Activated CD8-positive, alpha-beta memory T cell treated with anti-CD3 and anti-CD28 coated beads, Interleukin-2, amount 50 U/mL, for 1 hour (primary cell): ENCODE measurements around the gene ACACB.

Experiments used
- DNase-seq: peaks from one replicate; pipeline ENCODE4 v3.0.0-alpha.2; 2020; ENCODE audit errors: extremely low read depth

Gene ACACB

DNA sequence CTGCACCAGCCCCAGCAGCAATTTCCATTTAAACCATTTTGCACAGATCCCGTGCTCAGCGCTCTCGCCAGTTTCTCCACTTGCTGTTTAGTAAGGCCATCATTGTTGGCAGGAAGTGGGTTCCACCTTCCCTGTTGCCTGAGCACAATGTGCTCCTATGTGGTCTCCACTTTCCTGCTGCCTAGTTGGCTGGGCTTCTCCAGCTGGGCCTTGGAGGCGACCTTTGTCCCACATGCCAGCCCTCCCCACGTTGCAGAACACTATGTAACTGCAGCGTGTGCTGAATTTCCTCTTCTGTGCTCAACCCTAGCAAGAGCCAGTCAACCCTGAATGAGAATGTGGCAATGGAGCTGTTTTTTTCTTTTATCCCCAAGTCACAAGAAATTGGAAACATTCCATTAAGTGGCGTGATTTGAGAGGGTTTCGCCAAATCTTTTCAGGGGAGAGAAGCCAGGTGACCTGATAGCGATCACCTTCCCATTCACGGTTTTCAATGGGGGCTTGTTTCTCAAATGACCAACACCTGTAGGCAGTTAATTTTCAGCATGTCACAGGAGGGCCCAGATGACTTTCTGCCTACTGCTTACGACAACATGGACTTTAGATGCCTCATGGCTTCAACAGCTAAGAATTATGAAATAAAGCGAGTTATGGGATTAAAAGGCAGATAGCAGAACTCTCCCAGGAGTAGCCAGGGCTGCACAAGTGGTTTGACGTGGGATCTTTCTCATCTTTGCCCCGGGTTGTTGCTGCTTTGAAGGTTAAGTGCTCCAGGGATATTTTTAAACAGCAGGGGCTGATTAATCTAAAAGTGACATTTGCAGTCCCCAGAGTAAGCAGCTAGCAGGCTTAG is at the start of gene ACACB:
ACACB (plus strand) TSS at position 830 of the 853 bp plus-strand sequence. CDS start 22,819 bp downstream, outside the sequence.
- DNase-seq = no peak

DNA sequence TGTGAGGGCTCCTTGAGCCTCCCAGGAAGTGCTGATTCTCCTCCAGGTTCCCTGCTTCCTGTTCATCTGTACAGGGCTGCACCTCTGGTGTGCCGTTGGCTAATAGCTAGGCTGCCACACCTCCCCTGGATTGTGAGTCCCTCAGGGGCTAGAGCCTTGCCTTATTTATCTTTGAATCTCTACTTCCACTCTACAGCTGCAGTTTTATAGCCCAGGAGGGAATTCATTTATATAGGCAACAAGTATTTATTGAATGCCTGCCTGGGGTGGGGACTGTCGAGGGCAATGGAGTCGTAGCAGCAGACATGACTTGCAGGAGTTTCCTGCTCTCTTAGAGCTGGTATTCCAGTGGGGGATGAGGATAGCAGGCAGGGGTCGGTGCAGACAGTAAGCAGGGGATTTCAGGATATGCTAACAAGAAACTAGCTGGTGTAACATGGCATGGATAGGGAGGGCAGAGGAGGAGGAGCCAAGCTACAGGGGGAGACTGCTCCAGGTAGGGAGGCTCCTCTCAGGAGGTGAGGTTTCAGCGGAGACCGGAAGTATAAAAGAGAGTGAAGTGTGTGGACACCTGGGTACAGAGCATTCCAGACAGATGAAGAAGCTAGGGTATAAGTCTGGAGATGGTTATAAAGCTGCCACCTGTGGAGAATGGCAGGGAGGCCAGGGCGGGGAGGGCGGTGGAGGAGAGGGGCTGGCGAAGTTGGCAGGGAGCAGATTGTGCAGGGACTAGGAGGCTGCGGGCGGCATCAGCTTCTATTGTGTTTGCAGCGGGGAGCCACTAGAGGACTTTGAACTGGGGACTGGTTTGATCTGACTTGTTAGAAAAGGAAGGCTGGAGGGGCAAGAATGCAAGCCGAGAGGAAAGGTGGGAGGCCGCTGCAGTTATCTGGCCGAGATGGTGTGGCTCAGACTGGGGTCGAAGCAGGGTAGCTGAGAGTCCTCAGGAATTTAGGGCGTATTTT is 46.8 kb upstream of the ACACB start:
- no peak for DNase-seq

DNA sequence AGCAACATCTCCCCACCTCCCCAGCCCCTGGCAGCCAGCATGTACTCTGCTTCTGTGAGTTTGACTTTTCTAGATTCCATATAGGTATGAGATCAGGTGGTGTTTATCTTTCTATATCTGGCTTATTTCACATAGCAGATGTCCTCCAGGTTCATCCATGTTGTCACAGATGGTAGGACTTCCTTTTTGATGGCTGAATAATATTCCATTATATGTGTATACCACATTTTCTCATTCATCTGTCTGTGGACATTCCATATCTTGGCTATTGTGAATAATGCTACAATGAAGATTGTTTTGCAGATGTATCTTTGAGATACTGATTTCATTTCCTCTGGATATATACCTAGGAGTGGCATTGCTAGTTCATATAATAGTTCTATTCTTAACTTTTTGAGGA is 41.5 kb upstream of the ACACB start:
- DNase-seq = no peak

DNA sequence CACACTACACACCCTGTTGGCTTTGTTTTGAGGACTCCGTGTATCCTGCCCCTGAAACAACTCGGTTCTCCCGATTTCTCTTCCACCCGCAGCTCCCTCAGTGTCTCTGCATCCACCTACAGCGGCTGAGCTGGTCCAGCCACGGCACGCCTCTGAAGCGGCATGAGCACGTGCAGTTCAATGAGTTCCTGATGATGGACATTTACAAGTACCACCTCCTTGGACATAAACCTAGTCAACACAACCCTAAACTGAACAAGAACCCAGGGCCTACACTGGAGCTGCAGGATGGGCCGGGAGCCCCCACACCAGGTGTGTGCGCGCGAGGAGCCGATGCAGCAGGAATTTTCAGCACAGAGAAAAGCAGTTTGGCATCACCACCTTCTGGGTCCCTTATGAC is 33.6 kb upstream of the ACACB start:
- no peak for DNase-seq

DNA sequence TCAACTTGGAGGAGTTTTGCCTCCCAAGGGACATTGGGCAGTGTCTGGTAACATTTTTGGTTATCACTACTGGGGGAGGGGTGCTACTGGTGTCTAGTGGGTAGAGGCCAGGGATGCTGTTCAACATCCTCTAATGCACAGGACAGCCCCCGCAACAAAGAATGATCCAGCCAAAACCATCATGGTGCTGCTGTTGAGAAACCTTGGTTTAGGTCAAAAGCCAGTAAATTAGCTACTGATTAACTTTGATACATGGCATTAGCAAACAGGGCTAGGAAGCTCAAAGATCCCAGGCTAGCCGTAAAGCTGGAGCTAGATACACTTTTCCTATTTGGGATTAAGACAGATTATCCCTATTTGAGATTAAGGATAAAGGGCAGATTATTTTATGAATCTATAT is 32.0 kb upstream of the ACACB start:
- DNase-seq = no peak

DNA sequence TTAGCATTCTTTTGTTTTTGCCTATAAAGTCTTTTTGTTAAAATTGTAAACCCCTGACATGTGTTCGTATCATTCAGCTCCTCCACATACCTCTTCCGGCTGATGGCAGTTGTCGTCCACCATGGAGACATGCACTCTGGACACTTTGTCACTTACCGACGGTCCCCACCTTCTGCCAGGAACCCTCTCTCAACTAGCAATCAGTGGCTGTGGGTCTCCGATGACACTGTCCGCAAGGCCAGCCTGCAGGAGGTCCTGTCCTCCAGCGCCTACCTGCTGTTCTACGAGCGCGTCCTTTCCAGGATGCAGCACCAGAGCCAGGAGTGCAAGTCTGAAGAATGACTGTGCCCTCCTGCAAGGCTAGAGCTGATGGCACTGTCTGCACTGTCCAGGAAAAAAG is 30.8 kb upstream of the ACACB start:
- no peak for DNase-seq

DNA sequence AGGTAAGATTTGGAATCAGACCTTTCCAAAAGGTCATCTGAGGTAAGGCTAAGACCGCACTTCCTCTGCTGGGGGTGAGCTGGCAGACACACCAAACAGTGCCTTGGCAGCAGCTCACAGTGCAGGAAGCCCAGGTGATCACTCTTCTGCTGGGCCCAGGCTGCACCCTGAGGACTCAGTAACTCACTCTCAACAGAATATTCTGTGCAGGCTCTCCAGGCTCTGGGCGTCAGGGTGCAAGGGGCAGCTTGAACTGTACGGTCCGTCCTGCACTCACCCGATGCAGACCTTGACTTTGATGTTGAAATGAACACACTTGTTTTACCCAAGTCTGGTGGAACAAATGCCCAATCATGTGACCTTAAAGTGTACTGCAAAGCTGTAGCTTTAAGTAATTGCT is 29.1 kb upstream of the ACACB start:
- DNase-seq = no peak

DNA sequence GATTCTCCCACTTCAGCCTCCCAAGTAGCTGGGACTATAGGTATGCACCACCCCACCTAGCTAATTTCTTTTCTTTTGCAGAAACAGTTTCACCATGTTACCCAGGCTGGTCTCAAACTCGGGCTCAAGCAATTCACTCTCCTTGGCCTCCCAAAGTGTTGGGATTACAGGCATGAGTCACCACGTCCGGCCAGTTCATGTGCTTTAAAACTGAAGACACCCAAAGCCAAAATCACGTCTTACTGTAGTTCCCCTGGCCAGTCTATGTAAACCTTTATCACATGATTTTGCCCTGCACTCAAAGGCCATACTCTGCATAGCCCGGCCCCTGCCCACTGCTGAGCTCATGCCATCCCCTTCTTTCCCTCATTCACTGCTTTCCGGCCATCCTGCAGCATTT is 27.6 kb upstream of the ACACB start:
- no peak for DNase-seq

DNA sequence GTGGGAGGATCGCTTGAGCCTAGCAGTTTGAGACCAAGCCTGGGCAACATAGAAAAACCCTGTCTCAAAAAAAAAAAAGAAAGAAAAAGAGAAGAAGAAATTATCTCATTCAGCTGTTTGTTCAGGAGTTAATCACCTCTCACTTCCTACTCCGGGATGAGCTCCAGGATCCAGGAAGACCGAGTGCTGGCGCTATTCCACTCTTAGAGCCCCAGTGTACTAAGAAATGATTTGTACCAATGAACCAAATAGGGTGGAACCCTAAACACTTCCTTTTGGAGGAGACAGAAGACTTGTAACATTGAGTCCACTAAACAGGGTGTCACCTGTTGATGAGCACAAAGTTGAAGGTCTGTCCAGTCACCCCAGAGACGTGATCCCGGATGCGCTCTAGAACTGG is 26.7 kb upstream of the ACACB start:
- no peak for DNase-seq

DNA sequence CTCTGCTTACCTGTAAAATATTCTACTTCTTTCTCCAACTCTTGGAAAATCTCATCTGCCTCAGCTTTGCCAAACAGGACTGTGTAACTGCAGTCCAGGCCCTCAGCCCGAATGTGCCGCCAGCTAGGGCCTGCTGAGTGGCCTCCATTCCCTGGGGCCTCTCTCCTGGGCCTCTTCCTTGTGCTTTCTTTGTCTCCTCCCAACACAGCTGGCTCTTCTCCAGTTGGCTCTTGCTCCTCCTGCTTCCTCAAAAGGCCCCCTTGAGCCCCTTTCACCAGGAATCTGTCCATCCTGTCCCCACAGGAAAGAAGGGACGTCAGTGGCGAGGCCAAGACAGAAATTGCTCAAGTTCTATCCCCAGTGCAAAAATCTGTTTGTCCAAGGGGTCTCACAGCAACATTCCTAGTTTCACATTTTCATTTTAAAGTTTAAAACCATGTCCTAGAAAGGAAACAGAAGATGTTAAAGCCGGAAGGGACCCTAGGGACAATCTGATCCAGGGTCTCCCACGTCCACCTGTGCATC is 23.8 kb upstream of the ACACB start:
- DNase-seq = no peak

DNA sequence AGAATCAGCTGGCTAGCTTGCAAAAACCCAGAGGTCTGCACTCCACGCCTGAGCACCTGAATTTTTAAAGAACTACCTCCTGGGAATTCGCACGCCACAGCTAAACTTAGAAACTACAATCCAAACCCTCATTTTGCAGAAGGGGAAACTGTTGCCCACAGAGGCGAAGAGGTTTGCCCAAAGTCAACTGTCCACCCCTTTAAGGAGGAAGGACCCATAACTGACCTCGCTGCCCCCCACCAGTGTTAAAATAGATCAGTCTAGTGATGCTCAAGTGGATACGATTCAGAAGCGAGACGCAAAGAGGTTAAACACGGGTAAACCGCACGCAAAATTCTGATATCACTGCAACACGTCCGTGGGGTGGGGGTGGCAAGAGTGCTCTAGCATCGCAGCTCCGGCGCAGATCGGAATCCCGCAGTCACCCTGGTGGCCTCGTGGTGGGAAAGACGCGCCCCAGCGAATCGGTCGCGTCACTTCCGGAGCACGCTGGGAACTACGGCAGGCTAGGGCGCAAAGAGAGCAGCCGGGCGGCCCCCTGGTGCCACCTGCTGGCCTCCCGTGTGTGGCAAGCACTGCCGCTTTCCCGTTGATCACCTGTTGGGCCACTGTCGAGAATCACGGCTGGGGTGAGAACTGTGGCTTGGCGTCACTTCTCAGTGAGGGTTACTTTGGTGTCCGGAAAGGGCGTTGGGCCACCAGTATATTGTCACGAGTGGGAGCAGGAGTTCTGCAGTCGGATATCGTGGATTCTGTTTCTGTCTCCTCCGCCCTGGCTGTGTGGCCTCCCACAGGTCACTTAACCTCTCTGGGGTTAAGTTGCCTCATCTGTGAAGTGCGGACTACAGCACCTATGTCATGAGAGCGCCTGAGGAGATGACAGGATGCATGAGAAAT is 23.1 kb upstream of the ACACB start, which contains the start of gene ALKBH2:
ALKBH2 (minus strand) TSS at position 451 of the 897 bp plus-strand sequence. CDS start 686 bp downstream, outside the sequence.
- DNase-seq = peak; percentile 90

DNA sequence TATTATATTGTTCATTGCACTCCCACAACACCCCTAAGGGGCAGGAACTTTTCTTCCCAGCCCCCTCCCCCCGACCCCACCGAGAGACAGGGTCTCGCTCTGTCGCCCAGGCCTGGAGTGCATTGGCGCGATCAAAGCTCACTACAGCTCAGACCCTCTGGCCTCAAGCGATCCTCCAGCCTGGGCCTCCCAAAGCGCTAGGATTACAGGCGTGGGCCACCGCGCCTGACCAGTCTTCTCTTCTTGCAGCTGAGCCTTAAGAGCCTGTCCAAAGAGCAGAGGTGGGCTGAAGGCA is 19.3 kb upstream of the ACACB start:
- DNase-seq = no peak

DNA sequence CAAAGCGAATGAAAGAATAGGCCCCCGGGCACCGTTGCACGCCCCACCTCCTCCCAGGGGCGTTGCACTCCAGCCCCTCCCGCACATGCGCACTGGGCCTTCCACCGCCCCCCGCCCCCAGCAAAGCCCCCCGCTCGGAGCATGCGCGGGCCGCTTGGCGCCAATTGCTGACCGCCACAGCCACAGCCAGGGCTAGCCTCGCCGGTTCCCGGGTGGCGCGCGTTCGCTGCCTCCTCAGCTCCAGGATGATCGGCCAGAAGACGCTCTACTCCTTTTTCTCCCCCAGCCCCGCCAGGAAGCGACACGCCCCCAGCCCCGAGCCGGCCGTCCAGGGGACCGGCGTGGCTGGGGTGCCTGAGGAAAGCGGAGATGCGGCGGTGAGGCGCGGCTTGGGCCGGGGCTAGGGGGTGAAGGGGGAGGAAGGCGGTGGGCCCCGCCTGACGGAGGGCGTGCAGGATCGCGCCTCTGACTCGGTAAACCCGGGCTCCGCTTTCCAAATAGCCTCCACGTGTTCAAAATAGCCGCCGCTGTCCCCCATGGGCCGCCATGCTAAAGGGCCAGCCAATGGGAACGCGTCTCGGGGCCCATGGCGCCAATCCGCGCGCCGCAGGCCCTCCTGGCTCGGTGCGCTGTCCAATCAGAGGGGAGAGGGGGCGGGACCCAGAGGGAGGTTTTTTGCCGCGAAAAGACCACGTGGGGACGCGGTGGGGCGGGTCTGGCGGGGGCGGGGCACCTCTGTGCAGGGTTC is 18.8 kb upstream of the ACACB start, which contains the start of gene UNG:
UNG (plus strand) TSS at position 163 of the 748 bp plus-strand sequence; CDS start at position 246, 83 bp downstream.
- DNase-seq = peak; percentile 79

DNA sequence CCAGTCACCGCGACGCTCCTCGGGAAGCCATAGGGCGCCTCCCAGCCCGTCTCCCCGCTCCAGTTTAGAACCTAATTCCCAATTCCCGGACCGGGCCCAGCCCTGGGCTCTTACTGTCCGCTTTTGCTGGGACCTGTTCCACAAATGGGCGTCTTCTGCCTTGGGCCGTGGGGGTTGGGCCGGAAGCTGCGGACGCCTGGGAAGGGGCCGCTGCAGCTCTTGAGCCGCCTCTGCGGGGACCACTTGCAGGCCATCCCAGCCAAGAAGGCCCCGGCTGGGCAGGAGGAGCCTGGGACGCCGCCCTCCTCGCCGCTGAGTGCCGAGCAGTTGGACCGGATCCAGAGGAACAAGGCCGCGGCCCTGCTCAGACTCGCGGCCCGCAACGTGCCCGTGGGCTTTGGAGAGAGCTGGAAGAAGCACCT is 18.2 kb upstream of the ACACB start:
- no peak for DNase-seq

DNA sequence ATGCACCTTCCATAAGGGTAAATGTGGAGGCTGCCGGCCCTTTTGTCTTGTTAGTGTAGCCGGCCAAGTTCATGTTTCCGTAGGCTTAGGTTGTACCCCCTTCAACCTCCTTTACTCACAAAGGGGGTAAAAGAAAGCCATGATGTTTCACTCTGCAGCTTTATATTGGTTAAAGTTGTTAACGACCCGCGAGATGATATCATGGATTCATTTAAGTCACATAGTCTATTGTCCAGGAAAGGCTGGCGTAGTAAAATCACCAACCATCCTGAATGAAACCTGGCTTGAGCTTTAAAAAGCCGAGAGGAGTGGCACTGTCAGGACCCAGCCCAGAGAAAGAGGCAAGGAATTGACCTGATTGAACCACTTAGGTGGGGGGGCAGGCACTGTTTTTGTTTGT is 17.7 kb upstream of the ACACB start:
- DNase-seq = no peak

DNA sequence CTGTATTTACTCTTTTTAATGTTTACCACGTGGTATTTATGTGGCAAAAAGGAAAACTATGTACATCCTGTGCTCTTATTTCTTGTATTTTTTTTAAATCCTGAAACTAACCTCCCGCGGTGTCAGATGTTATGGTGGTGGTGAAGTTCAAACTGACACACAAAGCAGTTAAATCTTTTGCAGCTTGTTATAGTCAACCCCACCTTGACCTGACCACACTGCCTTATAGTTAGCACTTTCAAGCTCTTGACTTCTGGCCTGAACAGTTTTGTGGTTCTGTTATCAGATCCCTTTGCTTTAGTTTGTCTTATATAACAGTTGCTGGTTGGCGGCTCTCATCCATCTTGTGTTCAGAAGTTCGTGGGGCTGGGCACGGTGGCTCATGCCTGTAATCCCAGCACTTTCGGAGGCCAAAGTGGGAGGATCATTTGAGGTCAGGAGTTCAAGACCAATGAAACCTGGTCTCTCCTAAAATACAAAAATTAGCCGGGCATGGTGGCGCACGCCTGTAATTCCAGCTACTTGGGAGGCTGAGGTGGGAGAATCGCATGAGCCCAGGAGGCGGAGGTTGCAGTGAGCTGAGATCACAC is 16.9 kb upstream of the ACACB start:
- DNase-seq = no peak

DNA sequence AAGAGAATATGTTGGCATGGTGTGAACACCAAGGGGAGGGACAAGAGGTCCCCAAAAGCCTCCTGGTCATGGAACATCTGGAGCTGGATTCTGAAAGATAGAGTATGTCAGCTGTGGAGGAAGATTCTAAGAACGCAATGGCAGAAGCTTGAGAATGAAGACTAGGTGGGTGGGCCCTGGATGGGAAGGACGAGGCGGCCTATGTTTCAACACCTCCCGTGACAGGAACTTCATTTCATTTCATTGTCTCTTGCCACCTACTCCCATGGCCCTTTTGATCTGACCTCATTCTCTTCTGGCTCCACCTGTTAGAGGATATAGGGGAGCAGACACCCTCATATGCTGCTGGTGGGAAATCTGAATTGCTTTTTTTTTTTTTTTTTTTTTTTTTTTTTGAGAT is 15.6 kb upstream of the ACACB start:
- no peak for DNase-seq

DNA sequence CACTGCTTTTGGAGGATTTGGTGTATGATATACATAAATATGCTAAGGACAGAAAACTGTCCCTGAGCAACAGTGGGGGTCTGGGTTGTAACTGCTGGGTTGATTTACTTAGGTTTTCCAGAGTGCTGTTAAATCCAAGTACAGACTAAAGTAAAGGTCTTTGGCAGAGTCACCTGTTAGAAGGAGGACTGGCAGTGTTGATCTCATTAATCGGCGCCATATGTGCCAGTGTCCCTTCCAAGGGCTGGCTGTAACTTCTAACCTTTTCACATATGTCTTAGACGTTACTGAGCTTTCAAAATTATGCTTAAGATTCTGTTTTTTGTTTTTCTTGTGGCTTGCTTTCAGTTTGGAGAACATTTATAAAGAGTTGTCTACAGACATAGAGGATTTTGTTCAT is 13.9 kb upstream of the ACACB start:
- DNase-seq = no peak

DNA sequence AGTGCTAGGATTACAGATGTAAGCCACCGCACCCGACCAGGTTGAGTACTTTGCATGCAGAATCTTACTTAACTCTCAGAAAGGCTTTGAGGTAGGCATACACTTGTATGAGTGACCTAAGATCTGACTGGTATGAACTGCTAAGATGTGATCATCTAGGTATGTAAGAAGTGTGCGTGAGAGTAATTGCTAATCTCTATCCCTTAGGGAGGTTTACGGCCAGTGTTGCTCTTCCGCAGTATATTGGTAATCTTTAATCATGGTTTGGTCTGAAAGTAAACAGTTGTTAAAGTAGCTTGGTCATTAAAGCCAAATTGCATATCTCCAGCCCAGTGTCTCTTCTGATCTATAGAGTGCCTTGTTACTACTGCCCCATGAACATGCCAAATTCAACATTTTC is 11.2 kb upstream of the ACACB start:
- no peak for DNase-seq

DNA sequence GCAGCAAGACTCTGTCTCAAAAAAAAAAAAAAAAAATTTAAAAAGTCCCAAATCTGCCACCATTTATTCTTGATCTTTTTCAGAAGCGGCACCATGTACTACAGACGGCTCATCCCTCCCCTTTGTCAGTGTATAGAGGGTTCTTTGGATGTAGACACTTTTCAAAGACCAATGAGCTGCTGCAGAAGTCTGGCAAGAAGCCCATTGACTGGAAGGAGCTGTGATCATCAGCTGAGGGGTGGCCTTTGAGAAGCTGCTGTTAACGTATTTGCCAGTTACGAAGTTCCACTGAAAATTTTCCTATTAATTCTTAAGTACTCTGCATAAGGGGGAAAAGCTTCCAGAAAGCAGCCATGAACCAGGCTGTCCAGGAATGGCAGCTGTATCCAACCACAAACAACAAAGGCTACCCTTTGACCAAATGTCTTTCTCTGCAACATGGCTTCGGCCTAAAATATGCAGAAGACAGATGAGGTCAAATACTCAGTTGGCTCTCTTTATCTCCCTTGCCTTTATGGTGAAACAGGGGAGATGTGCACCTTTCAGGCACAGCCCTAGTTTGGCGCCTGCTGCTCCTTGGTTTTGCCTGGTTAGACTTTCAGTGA is 6.5 kb upstream of the ACACB start:
- no peak for DNase-seq
